ENCODE results near the gene FMR1.

Gene FMR1

DNA sequence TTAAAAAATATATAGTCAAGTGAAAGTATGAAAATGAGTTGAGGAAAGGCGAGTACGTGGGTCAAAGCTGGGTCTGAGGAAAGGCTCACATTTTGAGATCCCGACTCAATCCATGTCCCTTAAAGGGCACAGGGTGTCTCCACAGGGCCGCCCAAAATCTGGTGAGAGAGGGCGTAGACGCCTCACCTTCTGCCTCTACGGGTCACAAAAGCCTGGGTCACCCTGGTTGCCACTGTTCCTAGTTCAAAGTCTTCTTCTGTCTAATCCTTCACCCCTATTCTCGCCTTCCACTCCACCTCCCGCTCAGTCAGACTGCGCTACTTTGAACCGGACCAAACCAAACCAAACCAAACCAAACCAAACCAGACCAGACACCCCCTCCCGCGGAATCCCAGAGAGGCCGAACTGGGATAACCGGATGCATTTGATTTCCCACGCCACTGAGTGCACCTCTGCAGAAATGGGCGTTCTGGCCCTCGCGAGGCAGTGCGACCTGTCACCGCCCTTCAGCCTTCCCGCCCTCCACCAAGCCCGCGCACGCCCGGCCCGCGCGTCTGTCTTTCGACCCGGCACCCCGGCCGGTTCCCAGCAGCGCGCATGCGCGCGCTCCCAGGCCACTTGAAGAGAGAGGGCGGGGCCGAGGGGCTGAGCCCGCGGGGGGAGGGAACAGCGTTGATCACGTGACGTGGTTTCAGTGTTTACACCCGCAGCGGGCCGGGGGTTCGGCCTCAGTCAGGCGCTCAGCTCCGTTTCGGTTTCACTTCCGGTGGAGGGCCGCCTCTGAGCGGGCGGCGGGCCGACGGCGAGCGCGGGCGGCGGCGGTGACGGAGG lies at the start of gene FMR1:
TSS of gene FMR1 (plus strand) at position 728 of the 831 bp plus-strand sequence. CDS start 261 bp downstream, outside the sequence.
- peak; percentile 91 for DNase-seq (ENCODE audit: low spot score)

DNA sequence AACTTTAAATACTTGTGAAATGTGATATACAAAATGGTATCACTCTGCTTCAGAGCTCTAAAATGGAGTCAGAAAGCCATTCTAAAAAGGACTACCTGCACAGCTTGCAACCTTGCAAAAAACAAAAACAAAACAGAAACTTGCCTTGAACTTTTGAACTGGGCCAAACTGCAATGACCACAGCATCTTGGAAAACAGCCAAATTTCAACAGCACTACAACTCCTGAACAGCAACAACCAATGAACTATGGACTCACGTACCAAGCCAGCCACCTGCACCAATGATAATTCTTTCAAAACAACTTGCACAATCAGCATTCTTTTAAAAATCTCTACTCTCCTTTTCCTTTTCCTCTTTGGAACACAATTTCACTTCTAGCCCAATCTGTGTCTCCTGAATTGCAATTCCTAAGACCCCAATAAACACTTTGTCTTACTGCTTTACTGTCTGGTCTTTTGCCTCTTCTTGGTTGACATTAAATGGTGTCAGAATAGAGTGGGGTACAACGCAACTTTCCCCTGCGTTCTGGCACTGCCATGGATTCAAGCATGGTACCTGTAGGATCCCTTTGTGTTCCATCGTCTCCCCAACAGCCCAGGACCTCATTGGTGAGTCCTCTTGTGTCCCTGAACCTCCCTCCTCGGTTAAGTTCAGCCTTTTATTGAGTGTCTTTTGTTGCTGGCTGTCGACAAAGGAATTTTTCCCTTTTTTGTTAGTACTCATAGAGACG lies 35.7 kb upstream of the FMR1 start:
- no peak for DNase-seq (ENCODE audit: low spot score)

DNA sequence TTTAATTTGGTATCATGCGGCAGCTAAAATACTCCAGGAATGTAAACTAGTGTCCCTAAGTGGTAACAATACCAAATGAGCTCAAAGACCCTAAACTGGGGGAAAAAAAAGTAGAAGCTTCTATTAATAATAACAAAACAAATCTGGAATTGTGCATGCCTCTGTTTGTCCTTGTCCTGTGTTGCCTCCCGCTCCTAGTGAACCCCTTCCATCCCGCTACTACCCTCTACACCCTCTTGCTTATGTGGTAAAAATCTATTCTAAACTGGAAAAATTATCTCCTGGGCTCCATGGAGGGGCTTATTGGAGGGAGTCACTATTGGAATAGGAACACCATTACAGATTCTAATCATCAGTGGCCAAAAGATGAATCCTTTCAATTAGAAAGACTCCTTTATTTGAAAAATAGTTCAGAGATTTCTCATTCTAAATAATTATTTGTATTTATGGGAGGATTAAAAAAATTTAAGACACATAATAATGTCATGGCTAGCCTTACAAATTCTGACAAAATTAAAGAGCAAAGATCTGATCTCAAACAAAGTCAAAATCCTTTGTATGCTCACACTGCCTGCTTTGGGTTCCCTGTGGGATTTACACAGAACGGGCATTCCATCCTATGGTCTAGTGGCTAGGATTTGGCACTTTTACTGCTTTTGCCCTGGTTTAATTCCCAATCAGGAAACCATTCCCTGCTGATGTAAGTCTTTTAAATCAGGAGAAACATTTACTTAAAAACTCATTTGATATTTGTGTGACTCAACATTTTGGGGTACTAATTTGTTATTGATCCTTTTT lies 34.7 kb upstream of the FMR1 start:
- no peak for DNase-seq (ENCODE audit: low spot score)

DNA sequence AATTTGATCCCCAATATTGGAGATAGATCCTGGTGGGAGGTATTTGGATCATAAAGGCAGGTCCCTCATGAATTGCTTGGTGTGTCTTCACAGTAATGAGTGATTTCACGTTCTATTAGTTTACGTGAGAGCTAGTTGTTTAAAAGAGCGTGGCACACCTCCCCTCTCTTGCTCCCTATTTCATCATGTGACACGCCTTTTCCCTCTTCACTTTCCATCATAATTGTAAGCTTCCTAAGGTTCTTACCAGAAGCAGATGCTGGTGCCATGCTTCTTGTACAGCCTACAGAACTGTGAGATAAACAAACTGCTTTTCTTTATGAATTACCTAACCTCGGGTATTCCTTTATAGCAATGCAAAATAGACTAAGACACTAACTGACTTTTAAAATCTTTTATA lies 34.0 kb upstream of the FMR1 start:
- no peak for DNase-seq (ENCODE audit: low spot score)

DNA sequence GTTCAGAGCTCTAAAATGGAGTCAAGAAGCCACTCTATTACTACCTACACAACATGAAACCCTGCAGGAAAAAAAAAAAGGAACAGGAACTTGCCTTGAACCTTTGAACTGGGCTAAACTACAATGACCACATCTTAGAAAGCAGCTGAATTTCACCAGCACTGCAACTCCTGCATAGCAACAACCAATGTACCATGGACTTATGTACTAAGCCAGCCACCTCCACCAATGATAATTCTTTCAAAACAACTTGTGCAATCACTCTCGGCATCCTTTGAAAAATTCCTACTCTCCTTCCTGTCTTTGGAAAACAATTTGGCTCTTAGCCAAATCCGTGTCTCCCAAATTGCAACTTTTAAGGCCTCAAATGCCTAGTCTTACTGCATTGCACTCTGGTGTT lies 26.8 kb upstream of the FMR1 start:
- no peak for DNase-seq (ENCODE audit: low spot score)

DNA sequence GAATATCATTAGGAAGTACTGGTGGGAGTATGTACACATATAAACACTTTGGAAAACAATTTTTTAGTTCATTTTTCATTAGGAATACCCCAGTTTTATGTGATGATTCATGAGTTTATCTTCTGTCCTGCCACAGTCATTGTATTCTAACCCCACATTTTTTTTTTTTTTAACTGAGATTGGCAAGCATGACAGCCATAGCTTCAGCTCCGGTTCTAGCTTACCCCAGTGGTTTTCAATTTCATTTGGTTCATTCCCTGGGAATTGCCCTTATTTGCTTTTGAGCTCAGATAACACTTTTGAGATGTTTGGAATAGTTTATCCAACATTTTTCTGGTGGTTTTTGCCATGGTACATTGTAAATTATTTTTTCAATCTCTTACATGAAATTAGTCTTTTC lies 21.0 kb upstream of the FMR1 start:
- no peak for DNase-seq (ENCODE audit: low spot score)

DNA sequence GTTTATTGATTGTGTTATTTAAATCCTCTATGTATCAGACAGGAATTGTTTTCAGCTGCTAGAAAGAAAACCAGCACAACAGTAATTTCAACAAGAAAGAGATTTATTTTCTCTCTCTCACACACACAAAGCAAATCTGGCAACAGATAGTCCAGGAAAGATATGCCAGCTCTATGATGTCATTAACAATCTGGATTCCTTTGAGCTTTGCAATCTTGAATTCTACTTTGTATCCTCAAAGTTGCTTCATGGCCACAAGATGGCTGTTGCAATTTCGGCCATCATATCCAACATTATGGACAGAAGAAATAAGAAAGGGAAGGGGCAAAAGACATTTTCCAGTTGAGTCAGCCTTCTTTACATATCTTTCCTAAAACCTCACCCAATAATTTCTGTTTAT lies 19.8 kb upstream of the FMR1 start:
- DNase-seq (ENCODE audit: low spot score), result no peak

DNA sequence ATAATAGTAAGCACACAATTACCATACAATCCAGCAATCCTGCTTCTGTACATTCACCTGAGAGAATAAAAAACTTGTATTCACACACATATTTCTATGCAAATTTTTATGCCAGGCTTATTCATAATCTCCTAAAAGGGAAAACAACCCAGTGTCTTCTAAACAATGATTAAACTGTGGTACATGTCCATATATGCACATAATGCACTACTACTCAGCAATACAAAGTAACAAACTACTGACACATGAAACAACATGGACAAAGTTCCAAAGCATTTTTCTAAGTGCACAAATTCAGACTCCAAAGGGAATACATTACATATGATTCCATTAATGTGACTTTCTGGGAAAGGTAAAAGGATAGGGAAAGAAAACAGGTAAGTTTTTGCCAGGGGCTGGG lies 18.0 kb upstream of the FMR1 start:
- DNase-seq (ENCODE audit: low spot score), result no peak

DNA sequence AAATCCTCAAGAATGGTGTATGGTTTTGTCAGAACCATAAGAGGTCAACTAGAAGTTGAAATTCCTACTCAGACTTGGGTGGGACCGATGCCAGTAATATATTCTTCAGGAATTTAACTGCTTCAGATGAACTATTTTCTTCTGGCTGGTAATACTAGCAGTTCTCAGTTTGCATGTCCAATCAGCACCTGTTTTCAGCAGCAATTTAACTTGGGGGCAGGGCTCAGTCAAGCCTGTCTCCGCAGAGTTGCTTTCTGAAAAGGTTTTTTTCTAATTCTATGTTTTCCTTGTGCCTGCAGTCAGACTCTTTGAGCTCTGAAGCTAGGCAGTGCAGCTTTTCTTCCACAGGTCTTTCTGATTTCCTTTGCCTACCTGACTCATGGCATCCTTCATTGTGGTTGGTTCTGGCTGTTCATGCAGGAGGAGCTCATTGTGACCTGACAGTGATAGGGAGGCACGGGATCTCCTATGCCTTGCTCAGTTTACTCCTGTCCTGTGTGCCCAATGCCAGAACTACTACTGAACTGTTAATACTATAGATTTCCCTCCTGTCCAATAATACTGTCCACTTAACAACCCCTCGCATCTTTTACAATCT lies 17.3 kb upstream of the FMR1 start:
- no peak for DNase-seq (ENCODE audit: low spot score)

DNA sequence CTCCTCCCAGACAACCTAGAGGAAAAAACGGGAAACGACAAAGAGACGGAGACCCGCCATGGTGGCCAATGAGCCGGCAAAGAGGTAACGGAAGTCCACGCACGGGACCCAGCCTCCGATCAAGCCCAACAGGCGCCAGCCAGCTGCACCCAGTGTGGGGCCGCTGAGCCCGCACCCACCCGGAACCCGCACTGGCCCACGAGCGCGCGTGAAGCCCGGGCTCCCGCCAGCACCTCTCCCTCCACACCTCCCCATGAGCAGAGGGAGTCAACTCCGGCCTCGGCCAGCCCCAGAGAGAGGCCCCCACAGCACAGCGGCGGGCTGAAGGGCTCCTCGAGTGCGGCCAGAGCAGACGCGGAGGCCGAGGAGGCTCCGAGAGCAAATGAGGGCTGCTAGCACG lies 14.6 kb upstream of the FMR1 start:
- no peak for DNase-seq (ENCODE audit: low spot score)

DNA sequence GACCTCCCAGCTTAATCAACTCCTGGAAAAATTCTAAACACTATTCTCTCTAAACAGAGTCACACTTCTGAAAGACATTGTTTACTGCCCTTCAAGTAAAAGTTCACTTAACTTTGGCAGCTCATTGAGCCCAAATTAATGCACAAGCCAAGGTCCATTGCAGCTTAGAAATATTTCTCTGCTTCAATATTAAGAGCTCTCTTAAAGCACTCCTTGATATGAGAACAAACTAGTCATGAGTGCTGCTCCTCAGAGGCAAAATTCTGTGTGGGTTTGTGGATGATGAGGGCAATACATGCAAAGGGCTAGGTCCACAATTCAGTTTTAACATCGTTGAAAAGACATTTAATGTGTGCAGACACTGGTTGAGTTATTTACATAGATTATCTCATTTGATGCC lies 12.8 kb upstream of the FMR1 start:
- no peak for DNase-seq (ENCODE audit: low spot score)

DNA sequence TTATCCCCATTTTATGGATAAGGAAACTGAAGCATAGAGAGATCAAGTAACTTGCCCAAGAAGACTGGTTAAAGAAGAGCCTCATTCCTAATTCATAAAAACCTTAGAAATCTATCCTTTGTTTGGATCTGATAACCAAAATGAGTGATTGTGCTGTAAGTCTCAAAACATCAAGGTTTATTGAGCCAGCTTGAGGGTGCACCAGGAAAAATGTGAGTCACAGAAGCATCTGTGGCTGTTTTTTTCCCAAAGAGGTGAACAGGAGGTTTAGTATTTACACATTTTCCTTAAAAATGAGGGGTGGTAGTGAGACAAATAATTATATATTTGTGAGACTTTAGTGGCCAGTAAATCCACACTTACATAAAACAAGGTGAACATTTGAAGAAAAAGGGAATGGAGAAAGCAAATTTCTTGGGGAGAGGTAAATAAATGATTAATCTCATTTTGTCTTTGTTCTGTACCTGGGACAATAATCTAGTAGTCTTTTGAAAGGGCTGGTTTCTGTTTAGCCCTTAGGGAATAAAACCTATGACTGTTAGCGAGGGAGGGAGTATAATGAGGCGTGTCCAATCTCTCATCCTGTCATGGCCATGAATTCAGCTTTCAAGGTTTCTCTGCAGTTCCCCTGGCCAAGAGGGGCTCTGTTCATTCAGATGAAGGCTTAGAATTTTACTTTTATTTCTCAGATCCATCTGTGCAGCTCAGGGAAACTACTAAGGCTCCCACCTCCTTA lies 12.2 kb upstream of the FMR1 start:
- no peak for DNase-seq (ENCODE audit: low spot score)

DNA sequence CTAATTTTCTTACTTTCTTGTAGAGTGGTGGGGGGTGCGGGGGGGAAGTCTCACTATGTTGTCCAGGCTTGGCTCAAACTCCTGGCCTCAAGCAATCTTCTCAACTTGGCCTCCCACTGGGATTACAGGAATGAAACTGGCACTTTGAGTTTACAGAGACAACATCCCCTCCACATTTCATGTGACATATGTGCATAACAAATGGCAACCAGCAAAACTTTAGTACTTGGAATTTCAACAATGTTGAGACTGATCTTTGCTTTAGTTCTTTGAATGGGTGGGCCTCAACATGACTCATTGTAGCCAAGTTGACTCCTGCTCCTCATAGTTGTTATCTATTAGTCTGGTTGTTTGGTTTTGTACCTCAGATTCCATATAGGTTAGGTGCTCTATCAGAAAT lies 11.4 kb upstream of the FMR1 start:
- no peak for DNase-seq (ENCODE audit: low spot score)

DNA sequence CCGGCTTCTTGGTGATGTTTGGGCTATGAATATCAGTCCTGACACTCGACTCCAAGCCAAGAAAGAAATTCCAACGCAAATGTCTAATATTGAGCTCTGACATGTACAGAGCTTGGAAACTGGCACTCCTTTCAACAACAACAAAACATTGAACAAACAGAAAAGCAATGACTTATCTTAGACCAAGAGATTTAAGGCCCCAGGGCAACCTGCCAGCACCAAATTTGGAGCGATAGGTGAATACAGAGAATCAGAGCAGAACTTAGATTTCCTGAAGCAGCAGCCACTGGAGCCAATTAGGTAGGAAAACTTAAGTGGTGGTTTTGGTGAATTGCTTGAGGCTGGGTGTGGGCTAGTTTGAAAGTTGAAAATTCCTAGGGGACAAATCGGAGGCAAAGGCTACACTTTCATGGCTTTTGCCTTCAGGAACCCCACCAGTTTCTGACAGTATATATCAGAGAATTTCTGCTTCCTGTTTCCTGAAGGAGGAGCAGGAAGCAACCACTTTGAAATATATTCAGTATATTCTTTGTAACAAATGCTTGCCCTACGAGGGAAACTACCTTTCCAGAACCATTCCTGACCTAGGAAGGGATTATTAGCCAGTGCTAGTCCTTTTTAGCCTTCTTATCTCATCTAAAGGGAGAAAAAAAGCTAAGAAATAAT lies 10.1 kb upstream of the FMR1 start:
- DNase-seq (ENCODE audit: low spot score), result no peak

DNA sequence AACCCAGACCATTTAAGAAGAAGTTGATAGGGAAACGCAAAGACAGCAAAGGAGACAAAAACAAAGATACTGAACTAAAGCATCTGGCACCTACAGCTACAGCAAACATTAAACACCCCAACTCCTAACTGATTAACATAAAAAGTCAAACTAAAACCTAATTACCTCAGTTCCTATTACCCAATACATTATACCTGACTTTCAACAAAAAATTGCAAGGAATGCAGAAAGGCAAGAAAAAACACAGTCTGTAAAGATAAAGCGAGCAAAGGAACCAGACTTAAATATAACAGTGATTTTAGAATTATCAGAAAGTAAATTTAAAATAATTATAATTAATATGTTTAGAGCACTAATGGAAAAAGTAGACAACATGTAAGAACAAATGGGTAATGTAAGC lies 9.4 kb upstream of the FMR1 start:
- no peak for DNase-seq (ENCODE audit: low spot score)

DNA sequence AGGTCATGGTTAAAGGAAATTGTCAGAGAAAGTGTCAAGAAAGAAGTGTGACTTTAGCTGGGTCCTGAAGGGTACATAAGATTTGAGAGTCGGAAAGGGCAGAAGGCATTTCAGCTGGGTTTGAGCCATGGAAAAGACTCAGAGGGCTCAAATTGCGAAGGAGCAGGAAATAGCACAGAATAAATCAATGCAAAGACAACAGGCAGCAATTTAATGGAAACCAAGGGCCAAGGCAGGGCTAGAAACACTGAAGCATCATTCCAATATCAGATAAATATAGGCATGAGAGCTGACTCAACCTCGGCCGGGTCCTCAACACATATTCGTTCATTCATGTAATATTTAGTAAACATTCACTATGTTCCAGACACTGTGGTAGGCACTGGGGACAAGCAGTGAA lies 3.6 kb upstream of the FMR1 start:
- DNase-seq (ENCODE audit: low spot score), result no peak

DNA sequence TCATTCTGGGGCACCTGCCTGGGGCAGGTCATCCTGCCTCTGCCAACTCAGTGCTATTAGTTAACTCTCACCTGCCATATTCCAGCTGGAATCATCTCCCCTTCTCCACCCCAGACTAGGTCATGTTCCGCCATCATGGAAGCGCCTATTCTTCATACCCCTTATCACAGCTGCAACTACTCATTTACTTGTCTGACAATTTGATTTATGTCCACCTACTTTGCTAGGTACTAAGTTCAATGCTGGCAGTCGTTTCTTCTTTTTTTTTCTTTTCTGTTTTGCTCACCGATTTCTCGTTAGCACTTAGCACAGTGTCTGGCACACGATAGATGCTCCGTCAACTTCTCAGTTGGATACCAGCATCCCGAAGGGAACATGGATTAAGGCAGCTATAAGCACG lies 1.1 kb upstream of the FMR1 start:
- no peak for DNase-seq (ENCODE audit: low spot score)

DNA sequence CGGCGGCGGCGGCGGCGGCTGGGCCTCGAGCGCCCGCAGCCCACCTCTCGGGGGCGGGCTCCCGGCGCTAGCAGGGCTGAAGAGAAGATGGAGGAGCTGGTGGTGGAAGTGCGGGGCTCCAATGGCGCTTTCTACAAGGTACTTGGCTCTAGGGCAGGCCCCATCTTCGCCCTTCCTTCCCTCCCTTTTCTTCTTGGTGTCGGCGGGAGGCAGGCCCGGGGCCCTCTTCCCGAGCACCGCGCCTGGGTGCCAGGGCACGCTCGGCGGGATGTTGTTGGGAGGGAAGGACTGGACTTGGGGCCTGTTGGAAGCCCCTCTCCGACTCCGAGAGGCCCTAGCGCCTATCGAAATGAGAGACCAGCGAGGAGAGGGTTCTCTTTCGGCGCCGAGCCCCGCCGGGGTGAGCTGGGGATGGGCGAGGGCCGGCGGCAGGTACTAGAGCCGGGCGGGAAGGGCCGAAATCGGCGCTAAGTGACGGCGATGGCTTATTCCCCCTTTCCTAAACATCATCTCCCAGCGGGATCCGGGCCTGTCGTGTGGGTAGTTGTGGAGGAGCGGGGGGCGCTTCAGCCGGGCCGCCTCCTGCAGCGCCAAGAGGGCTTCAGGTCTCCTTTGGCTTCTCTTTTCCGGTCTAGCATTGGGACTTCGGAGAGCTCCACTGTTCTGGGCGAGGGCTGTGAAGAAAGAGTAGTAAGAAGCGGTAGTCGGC lies 528 bp downstream of the FMR1 start:
- peak; percentile 31 for DNase-seq (ENCODE audit: low spot score)

DNA sequence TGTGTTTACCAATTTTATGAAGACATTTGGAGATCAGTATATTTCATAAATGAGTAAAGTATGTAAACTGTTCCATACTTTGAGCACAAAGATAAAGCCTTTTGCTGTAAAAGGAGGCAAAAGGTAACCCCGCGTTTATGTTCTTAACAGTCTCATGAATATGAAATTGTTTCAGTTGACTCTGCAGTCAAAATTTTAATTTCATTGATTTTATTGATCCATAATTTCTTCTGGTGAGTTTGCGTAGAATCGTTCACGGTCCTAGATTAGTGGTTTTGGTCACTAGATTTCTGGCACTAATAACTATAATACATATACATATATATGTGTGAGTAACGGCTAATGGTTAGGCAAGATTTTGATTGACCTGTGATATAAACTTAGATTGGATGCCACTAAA lies 1.9 kb downstream of the FMR1 start:
- DNase-seq (ENCODE audit: low spot score), result no peak

DNA sequence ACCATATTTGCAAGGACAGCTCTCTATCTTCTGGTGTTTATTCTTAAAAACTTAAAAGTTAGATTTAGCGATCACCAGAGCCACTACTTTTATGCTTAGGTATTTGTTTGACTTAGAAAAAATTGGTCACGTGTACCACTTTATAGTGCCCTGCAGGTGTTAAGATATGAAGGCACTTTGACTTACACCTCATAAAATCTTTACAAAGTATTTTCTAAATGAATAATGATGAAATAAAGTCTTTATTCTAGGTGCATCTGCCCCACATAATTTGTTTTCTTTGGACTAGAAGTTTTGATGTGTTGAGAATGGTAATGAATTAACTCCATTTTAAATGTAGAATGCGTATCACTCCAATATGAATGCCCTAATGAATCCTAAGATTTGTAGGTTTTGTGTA lies 2.9 kb downstream of the FMR1 start:
- DNase-seq (ENCODE audit: low spot score), result no peak
